Measurements from ENCODE around the gene FLG2. TPM values are rescaled to one million over a fixed set of nuclear protein-coding genes. Genes with fewer than 3 reads are reported as not detected.

Gene FLG2
- total RNA-seq, 1 donor from 2014 or later, result not detected

DNA sequence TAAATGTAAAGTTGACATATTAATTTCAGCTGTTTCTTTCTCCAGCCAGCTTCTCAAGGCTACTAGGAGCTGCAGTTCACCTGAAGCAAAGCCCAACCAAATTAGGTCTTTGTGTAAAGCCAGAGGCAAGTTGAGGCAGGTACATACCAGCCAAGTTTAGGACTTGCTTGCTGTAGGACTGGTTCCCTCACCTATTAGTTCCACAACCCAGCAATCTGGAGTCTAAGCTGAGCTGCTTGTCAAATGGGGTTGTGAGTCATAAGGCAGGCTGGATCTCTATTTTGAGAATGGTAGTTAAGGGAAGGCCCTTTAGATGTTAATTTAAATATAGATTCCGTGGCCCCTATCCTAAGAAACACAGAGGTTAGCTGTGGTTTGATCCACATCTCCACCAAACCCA is 7.6 kb upstream of the FLG2 start:
- TF ChIP-seq, protein P1, sequence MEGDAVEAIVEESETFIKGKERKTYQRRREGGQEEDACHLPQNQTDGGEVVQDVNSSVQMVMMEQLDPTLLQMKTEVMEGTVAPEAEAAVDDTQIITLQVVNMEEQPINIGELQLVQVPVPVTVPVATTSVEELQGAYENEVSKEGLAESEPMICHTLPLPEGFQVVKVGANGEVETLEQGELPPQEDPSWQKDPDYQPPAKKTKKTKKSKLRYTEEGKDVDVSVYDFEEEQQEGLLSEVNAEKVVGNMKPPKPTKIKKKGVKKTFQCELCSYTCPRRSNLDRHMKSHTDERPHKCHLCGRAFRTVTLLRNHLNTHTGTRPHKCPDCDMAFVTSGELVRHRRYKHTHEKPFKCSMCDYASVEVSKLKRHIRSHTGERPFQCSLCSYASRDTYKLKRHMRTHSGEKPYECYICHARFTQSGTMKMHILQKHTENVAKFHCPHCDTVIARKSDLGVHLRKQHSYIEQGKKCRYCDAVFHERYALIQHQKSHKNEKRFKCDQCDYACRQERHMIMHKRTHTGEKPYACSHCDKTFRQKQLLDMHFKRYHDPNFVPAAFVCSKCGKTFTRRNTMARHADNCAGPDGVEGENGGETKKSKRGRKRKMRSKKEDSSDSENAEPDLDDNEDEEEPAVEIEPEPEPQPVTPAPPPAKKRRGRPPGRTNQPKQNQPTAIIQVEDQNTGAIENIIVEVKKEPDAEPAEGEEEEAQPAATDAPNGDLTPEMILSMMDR (IDR thresholded peaks at IDR 0.05; ENCODE audit: unreplicated experiment), result no peak
- no peaks in the 10 kb centered on the region for H3K4me1 Mint-ChIP-seq
- H3K4me3 Mint-ChIP-seq, result no peak overlapping the region
- H3K27ac Mint-ChIP-seq, result no peak overlapping the region
- no peak for DNase-seq (ENCODE audit: low spot score in 2 of 2, unreplicated experiment in 2 of 2)
- H3K27me3 Mint-ChIP-seq (ENCODE audit: low read depth), result no peaks in the 10 kb centered on the region
- peaks cover 81% of the 10 kb centered on the region for H3K9me3 Mint-ChIP-seq
- H3K36me3 Mint-ChIP-seq, result no peaks in the 10 kb centered on the region

DNA sequence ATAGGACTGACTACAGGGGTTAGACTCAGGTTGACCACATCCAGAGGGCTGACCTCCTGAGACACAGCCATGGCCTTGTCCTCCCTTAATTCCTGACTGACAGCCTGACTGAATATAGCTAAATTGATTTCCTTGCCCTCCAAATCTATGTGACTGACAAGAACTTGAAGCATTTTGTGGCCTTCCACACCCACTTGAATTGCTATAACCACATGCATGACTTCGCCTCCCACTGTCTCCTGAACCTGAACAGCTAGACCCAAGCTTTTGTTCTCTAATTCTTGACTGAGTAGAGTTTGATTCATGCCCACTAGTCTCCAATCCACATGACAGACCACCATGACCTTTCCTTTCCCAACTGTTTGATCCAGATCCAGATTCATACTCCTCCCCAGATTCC is 3.1 kb downstream of the FLG2 start:
- DNase-seq (ENCODE audit: low spot score in 2 of 2, unreplicated experiment in 2 of 2), result no peak
- TF ChIP-seq, protein P1 (IDR thresholded peaks at IDR 0.05; ENCODE audit: unreplicated experiment), result no peak
- Mint-ChIP-seq H3K4me3 (no peak overlapping the region), H3K36me3 (peaks cover 8% of the 10 kb centered on the region), H3K4me1 (no peaks in the 10 kb centered on the region), H3K27me3 (ENCODE audit: low read depth) (no peaks in the 10 kb centered on the region), H3K27ac (no peak overlapping the region), H3K9me3 (peaks cover 52% of the 10 kb centered on the region)

DNA sequence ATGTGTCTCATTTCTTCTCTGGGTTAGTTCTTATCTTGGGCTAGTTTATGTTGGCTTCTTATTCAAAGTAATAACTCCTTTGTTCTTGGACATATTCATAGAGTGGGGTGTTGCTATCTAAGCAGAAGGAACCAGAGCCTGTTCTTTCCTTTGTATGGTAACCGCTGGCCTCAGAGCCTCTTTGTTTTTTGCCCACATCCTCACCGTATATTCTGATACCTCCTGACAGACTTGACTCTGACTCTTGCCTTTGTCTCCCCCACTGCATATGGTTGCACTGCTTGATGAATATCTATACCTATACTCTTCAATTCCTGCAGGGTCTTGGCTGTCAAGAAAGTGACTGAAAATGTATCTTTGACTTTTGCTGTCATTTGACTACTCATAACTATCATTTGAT is 10.2 kb downstream of the FLG2 start:
- Mint-ChIP-seq H3K36me3 (peaks cover 8% of the 10 kb centered on the region), H3K4me3 (no peak overlapping the region), H3K27ac (no peak overlapping the region), H3K4me1 (no peaks in the 10 kb centered on the region), H3K27me3 (ENCODE audit: low read depth) (no peaks in the 10 kb centered on the region), H3K9me3 (peaks cover 30% of the 10 kb centered on the region)
- no peak for DNase-seq (ENCODE audit: low spot score in 2 of 2, unreplicated experiment in 2 of 2)
- TF ChIP-seq, protein P1 (IDR thresholded peaks at IDR 0.05; ENCODE audit: unreplicated experiment), result no peak

DNA sequence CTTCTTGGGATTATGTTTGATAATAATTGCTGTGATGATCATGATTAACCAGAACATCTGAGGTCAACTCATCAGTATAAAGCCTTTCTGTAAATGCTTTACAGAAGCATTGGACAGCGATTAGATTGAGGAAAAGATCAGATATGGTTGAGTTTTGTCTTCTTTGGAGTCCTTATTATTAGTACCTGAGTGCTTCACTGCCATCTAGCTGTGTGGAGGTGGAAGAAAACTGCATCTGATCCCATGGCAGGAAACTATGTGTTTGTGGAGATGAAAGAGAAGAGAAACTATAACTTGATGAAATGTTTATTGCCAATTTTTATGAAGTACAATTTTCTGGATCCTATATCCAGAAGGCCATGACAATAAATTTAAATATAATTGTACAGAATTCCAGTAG is 11.4 kb downstream of the FLG2 start:
- TF ChIP-seq, protein P1 (IDR thresholded peaks at IDR 0.05; ENCODE audit: unreplicated experiment), result no peak
- Mint-ChIP-seq H3K9me3 (peaks cover 40% of the 10 kb centered on the region), H3K36me3 (peaks cover 4% of the 10 kb centered on the region), H3K27ac (no peak overlapping the region), H3K4me3 (no peak overlapping the region), H3K4me1 (no peaks in the 10 kb centered on the region), H3K27me3 (ENCODE audit: low read depth) (no peaks in the 10 kb centered on the region)
- DNase-seq (ENCODE audit: low spot score in 2 of 2, unreplicated experiment in 2 of 2), result no peak

DNA sequence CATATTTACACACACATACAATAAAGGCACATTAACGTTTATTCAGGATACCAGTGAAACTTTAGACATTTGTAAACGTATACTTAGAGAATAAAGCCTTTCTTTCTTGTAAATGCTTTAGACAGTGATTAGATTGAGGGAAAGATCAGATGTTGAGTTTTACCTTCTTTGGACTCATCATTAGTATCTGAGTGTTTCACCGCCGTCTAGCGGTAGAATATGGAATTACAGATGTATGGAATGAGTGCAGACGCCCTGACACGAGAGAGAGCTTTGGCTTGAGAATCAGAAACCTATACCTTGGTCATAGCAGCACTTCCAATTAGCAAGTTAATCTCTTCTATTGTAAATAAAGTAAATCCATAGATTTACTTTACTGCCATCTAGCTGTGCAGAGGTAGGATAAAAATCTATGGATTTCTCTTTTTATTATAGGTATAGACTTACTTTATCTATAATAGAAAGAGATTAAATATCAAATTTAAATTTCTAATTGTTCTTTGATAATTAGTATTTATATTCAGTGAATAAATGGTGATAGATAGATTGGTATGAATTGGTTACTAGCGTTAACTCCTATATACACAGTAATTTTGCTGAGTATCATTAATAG is 12.6 kb downstream of the FLG2 start:
- H3K36me3 Mint-ChIP-seq, result no peaks in the 10 kb centered on the region
- TF ChIP-seq, protein P1 (IDR thresholded peaks at IDR 0.05; ENCODE audit: unreplicated experiment), result peak; percentile 73
- no peak for DNase-seq (ENCODE audit: low spot score in 2 of 2, unreplicated experiment in 2 of 2)
- H3K4me3 Mint-ChIP-seq, result no peak overlapping the region
- no peaks in the 10 kb centered on the region for H3K27me3 Mint-ChIP-seq (ENCODE audit: low read depth)
- no peak overlapping the region for H3K27ac Mint-ChIP-seq
- peaks cover 46% of the 10 kb centered on the region for H3K9me3 Mint-ChIP-seq
- H3K4me1 Mint-ChIP-seq, result no peaks in the 10 kb centered on the region

DNA sequence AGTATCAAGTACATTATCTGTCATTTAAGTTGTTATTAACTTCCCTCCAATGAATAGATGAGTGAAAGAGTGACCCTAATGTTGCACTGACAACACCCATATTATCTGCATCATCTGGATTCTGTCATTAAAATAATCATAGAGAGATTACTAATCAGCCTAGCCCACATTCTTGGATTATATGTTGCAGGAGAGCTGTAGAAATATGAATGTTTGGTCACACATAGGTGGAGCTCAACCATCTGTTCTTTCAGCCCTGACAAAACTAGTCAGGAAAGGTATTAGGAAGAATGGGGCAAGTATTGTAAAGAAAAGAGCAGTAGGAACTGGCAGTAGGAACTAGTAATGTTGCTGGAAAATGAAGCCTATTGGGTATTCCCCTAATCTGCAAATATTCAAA is 15.4 kb downstream of the FLG2 start:
- no peaks in the 10 kb centered on the region for H3K36me3 Mint-ChIP-seq
- H3K4me1 Mint-ChIP-seq, result no peaks in the 10 kb centered on the region
- H3K9me3 Mint-ChIP-seq, result peaks cover 63% of the 10 kb centered on the region
- H3K4me3 Mint-ChIP-seq, result no peak overlapping the region
- H3K27me3 Mint-ChIP-seq (ENCODE audit: low read depth), result no peaks in the 10 kb centered on the region
- TF ChIP-seq, protein P1 (IDR thresholded peaks at IDR 0.05; ENCODE audit: unreplicated experiment), result no peak
- H3K27ac Mint-ChIP-seq, result no peak overlapping the region
- DNase-seq (ENCODE audit: low spot score in 2 of 2, unreplicated experiment in 2 of 2), result no peak

Data from mesothelial cell of epicardium (in vitro differentiated cells).